ENCODE data around the gene ANKRD27.
A peak's percentile ranks its signal among the peaks of the same experiment; 100 is the strongest.
"Not testable (repeated sequence)": the region's sequence is repeated elsewhere in the genome, so short reads cannot be mapped to it uniquely, and the experiment has no call there.

Gene ANKRD27

GRCh38 chr19:32656379-32656778, 18.6 kb downstream of the ANKRD27 start:
- DNase-seq (ENCODE audit: extremely low read depth in 1 of 2, low read depth in 1 of 2): not testable (repeated sequence)

- DNase-seq (ENCODE audit: extremely low read depth in 1 of 2, low read depth in 1 of 2): no peak
Measured at GRCh38 chr19:32653599-32653915, 21.4 kb downstream of the ANKRD27 start.

GRCh38 chr19:32652894-32653598, 21.9 kb downstream of the ANKRD27 start:
- DNase-seq (ENCODE audit: extremely low read depth in 1 of 2, low read depth in 1 of 2): no peak

GRCh38 chr19:32652331-32652730, 22.6 kb downstream of the ANKRD27 start:
- DNase-seq (ENCODE audit: extremely low read depth in 1 of 2, low read depth in 1 of 2): not testable (repeated sequence)

- DNase-seq (ENCODE audit: extremely low read depth in 1 of 2, low read depth in 1 of 2): no peak
Measured at GRCh38 chr19:32651729-32652140, 23.2 kb downstream of the ANKRD27 start.

GRCh38 chr19:32650671-32651070, 24.3 kb downstream of the ANKRD27 start:
- DNase-seq (ENCODE audit: extremely low read depth in 1 of 2, low read depth in 1 of 2): no peak

- DNase-seq (ENCODE audit: extremely low read depth in 1 of 2, low read depth in 1 of 2): no peak
Measured at GRCh38 chr19:32649751-32650150, 25.2 kb downstream of the ANKRD27 start.

GRCh38 chr19:32647361-32647760, 27.6 kb downstream of the ANKRD27 start:
- no peak for DNase-seq (ENCODE audit: extremely low read depth in 1 of 2, low read depth in 1 of 2)

- DNase-seq (ENCODE audit: extremely low read depth in 1 of 2, low read depth in 1 of 2): peak; percentile 7 to 29
Measured at GRCh38 chr19:32646556-32646955, 28.4 kb downstream of the ANKRD27 start.

- DNase-seq (ENCODE audit: extremely low read depth in 1 of 2, low read depth in 1 of 2): peak; percentile 16 to 69
Measured at GRCh38 chr19:32642771-32643170, 32.2 kb downstream of the ANKRD27 start.

- no peak for DNase-seq (ENCODE audit: extremely low read depth in 1 of 2, low read depth in 1 of 2)
Measured at GRCh38 chr19:32638625-32639024, 36.4 kb downstream of the ANKRD27 start.

GRCh38 chr19:32637480-32637879, 37.5 kb downstream of the ANKRD27 start:
- DNase-seq (ENCODE audit: extremely low read depth in 1 of 2, low read depth in 1 of 2): no peak

- DNase-seq (ENCODE audit: extremely low read depth in 1 of 2, low read depth in 1 of 2): no peak
Measured at GRCh38 chr19:32631381-32631780, 43.6 kb downstream of the ANKRD27 start.

GRCh38 chr19:32630338-32630737, 44.6 kb downstream of the ANKRD27 start:
- no peak for DNase-seq (ENCODE audit: extremely low read depth in 1 of 2, low read depth in 1 of 2)

GRCh38 chr19:32627714-32628270, 47.2 kb downstream of the ANKRD27 start:
- no peak for DNase-seq (ENCODE audit: extremely low read depth in 1 of 2, low read depth in 1 of 2)

GRCh38 chr19:32626969-32627368, 48.0 kb downstream of the ANKRD27 start:
- DNase-seq (ENCODE audit: extremely low read depth in 1 of 2, low read depth in 1 of 2): no peak

- no peak for DNase-seq (ENCODE audit: extremely low read depth in 1 of 2, low read depth in 1 of 2)
Measured at GRCh38 chr19:32624410-32624809, 50.6 kb downstream of the ANKRD27 start.

- DNase-seq (ENCODE audit: extremely low read depth in 1 of 2, low read depth in 1 of 2): no peak
Measured at GRCh38 chr19:32622002-32622401, 53.0 kb downstream of the ANKRD27 start.

GRCh38 chr19:32619051-32619685, 55.8 kb downstream of the ANKRD27 start:
- DNase-seq (ENCODE audit: extremely low read depth in 1 of 2, low read depth in 1 of 2): no peak

GRCh38 chr19:32615569-32615968, 59.4 kb downstream of the ANKRD27 start:
- no peak for DNase-seq (ENCODE audit: extremely low read depth in 1 of 2, low read depth in 1 of 2)

- no peak for DNase-seq (ENCODE audit: extremely low read depth in 1 of 2, low read depth in 1 of 2)
Measured at GRCh38 chr19:32614916-32615315, 60.1 kb downstream of the ANKRD27 start.

GRCh38 chr19:32613008-32613407, 62.0 kb downstream of the ANKRD27 start:
- DNase-seq (ENCODE audit: extremely low read depth in 1 of 2, low read depth in 1 of 2): no peak
